CD4-positive, alpha-beta T cell (primary cell): ENCODE measurements around the gene LHFPL3. TPM values are rescaled to one million over a fixed set of nuclear protein-coding genes. Genes with fewer than 3 reads are reported as not detected.

ENCODE experiments used
- ATAC-seq: fragments of 200-7000 bp; cut with Tn5 transposase; one replicate; pipeline ENCODE4 v1.10.0; 2022; ENCODE audit warnings: mild to moderate bottlenecking; ENCODE audit not compliant: poor library complexity
- CTCF ChIA-PET: fragments of 350-600 bp; sonication (Branson Sonifier 250); formaldehyde crosslinking; loops from one replicate; lab custom pipeline; 2021; ENCODE audit warnings: antibody characterized with exemption, inconsistent platforms; lab: Charles Lee
- POLR2A ChIA-PET: fragments of 350-600 bp; sonication (Branson Sonifier 250); formaldehyde crosslinking; loops from one replicate; lab custom pipeline; 2021; ENCODE audit warnings: antibody characterized with exemption, inconsistent platforms; lab: Charles Lee
- DNase-seq, 14 experiments: peaks; one replicate each; pipeline ENCODE4 v3.0.0-alpha.2; 2013 to 2020; ENCODE audit warnings: mixed read lengths in 2 of 14
- H3K27ac ChIP-seq, 2 donors: one replicate each; pipeline versions ENCODE4 v1.5.1 to v1.7.0; 2013; ENCODE audit warnings: low read length in 2 of 2, low read depth in 1 of 2, mild to moderate bottlenecking in 1 of 2
- H3K27me3 ChIP-seq, 2 experiments: 1 replicate in 1 of 2; 2 replicates in 1 of 2; pipeline versions ENCODE4 v1.6.1 to v1.7.0; 2013; ENCODE audit warnings: low read length in 2 of 2, control low read depth in 1 of 2, mild to moderate bottlenecking in 1 of 2, moderate library complexity in 1 of 2; ENCODE audit not compliant: insufficient read depth in 2 of 2, control insufficient read depth in 1 of 2
- H3K36me3 ChIP-seq: one replicate; pipeline ENCODE4 v1.6.1; 2013; ENCODE audit warnings: low read length, control low read depth; ENCODE audit not compliant: insufficient read depth
- H3K4me1 ChIP-seq: one replicate; pipeline ENCODE4 v1.6.1; 2013; ENCODE audit warnings: low read length, control low read depth; ENCODE audit not compliant: insufficient read depth
- H3K4me3 ChIP-seq: one replicate; pipeline ENCODE4 v1.5.1; 2013; ENCODE audit warnings: mild to moderate bottlenecking, low read length, moderate library complexity
- H3K9me3 ChIP-seq, 2 experiments: 1 replicate in 1 of 2; 2 replicates in 1 of 2; pipeline versions ENCODE4 v1.6.1 to v1.7.0; 2013; ENCODE audit warnings: low read length in 2 of 2, mild to moderate bottlenecking in 2 of 2, control low read depth in 1 of 2, moderate library complexity in 1 of 2; ENCODE audit not compliant: control insufficient read depth in 1 of 2, insufficient read depth in 1 of 2
- H3K27ac Mint-ChIP-seq: one replicate; pipeline ENCODE4 v1.8.0; 2020; ENCODE audit warnings: mixed read lengths
- H3K27me3 Mint-ChIP-seq: one replicate; pipeline ENCODE4 v1.8.0; 2021; ENCODE audit warnings: mixed read lengths
- H3K36me3 Mint-ChIP-seq: one replicate; pipeline ENCODE4 v1.8.0; 2021; ENCODE audit warnings: low read depth, mixed read lengths
- H3K4me1 Mint-ChIP-seq: one replicate; pipeline ENCODE4 v1.8.0; 2021; ENCODE audit warnings: low read depth, mixed read lengths
- H3K4me3 Mint-ChIP-seq: one replicate; pipeline ENCODE4 v1.8.0; 2020; ENCODE audit warnings: mild to moderate bottlenecking, mixed read lengths
- H3K9me3 Mint-ChIP-seq: one replicate; pipeline ENCODE4 v1.8.0; 2020; ENCODE audit warnings: mixed read lengths
- intact Hi-C, 2 experiments: fragments of 100-400 bp; cut with DNase I in 1 of 2; cut with micrococcal nuclease in 1 of 2; formaldehyde crosslinking; loops; one replicate each; pipeline versions ENCODE4 v1.15.1 to v1.9.0; 2023 to 2025; cut with DNase I, micrococcal nuclease
- total RNA-seq, 174 experiments: library from RNA in 2 of 174; stranded (reverse) in 2 of 174; gene quantifications; one replicate each; pipeline ENCODE4 v1.2.3 and lab custom pipeline; 2021 to 2026
- TF ChIP-seq, protein P1 (sequence below): fragments of 200-600 bp; IDR thresholded peaks from one replicate; pipeline ENCODE4 v1.8.0; 2022; ENCODE audit warnings: antibody characterized with exemption, mild to moderate bottlenecking

The LHFPL3 gene
- total RNA-seq, 2 experiments from 2014 or later = not detected

DNA sequence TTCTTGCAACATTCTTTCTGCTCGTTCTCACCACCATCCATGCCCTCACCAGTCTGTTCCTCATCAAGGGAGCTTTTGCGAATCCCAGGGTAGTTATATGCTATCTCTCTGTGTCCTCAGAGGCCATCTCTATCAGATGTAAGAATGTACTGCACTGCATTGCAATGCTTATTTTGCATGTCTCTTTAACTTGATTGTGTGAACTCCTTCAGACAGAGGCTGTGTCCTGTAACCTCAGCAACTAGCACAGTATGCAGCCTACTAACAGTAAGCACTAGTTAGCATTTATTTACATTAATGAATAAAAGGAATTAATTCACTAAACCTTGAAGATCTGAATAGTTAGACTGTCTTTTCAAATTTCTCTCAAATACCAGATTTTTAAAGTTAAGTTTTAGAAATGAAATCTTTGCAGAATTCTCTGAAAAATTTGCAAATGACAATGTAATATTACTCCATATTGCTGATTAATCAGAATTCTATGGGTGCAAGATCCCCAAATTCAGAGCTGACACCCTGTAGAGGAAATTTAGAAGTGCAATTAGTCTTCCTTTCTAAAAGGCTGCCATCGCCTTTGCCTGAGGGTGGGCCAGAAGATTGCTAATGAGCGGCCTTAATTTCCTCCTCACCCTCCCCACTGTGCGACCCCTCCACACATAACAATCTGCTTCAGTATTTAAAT lies 10.3 kb upstream of the LHFPL3 start:
- Mint-ChIP-seq H3K4me1 (no peaks in the 10 kb centered on the region), H3K4me3 (no peak overlapping the region), H3K27me3 (no peaks in the 10 kb centered on the region), H3K9me3 (peaks cover 10% of the 10 kb centered on the region), H3K36me3 (no peaks in the 10 kb centered on the region), H3K27ac (no peak overlapping the region)
- no peak overlapping the region for H3K4me3 ChIP-seq
- H3K36me3 ChIP-seq = no peaks in the 10 kb centered on the region
- intact Hi-C loops = no loop called here
- no peaks in the 10 kb centered on the region for H3K4me1 ChIP-seq
- ATAC-seq (no peak), DNase-seq (no peak)
- CTCF ChIA-PET = no interaction called here
- POLR2A ChIA-PET = no interaction called here
- H3K27ac ChIP-seq = no peak overlapping the region
- no peaks in the 10 kb centered on the region for H3K27me3 ChIP-seq
- peaks cover 3 to 12% of the 10 kb centered on the region in 2 experiments for H3K9me3 ChIP-seq
- TF ChIP-seq, protein P1, sequence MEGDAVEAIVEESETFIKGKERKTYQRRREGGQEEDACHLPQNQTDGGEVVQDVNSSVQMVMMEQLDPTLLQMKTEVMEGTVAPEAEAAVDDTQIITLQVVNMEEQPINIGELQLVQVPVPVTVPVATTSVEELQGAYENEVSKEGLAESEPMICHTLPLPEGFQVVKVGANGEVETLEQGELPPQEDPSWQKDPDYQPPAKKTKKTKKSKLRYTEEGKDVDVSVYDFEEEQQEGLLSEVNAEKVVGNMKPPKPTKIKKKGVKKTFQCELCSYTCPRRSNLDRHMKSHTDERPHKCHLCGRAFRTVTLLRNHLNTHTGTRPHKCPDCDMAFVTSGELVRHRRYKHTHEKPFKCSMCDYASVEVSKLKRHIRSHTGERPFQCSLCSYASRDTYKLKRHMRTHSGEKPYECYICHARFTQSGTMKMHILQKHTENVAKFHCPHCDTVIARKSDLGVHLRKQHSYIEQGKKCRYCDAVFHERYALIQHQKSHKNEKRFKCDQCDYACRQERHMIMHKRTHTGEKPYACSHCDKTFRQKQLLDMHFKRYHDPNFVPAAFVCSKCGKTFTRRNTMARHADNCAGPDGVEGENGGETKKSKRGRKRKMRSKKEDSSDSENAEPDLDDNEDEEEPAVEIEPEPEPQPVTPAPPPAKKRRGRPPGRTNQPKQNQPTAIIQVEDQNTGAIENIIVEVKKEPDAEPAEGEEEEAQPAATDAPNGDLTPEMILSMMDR = no peak

DNA sequence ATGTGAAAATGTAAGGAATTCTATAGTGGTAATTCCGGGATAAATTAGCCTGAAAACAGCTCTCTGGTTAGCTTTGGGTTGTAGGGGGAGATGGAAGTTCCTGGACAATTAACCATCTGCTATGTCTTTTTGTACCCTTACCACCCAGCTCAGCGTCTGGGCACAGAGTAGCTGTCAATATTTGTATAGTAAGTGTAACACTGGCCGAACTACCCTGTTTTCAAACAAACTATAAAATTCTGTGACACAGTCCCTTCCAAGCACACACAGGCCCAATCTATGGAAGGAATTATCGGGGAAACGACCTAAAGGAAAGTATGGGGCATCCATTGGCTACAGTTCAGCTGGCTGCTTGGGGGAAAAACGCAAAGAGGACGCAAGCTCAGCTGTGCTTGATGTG lies 869 bp upstream of the LHFPL3 start:
- no peak overlapping the region for H3K27ac Mint-ChIP-seq
- Histone ChIP-seq H3K36me3 (no peaks in the 10 kb centered on the region), H3K27ac (no peak overlapping the region), H3K9me3 (peaks cover 0 to 10% of the 10 kb centered on the region in 2 experiments), H3K27me3 (peaks cover 21 to 53% of the 10 kb centered on the region in 2 experiments), H3K4me3 (no peak overlapping the region), H3K4me1 (peaks cover 8% of the 10 kb centered on the region)
- intact Hi-C loops = no loop called here
- H3K9me3 Mint-ChIP-seq = no peaks in the 10 kb centered on the region
- ChIA-PET CTCF (no interaction called here), POLR2A (no interaction called here)
- TF ChIP-seq, protein P1 = no peak
- H3K4me1 Mint-ChIP-seq = peaks cover 12% of the 10 kb centered on the region
- peaks cover 57% of the 10 kb centered on the region for H3K27me3 Mint-ChIP-seq
- H3K36me3 Mint-ChIP-seq = no peaks in the 10 kb centered on the region
- H3K4me3 Mint-ChIP-seq = no peak overlapping the region
- DNase-seq = no peak
- ATAC-seq = no peak

DNA sequence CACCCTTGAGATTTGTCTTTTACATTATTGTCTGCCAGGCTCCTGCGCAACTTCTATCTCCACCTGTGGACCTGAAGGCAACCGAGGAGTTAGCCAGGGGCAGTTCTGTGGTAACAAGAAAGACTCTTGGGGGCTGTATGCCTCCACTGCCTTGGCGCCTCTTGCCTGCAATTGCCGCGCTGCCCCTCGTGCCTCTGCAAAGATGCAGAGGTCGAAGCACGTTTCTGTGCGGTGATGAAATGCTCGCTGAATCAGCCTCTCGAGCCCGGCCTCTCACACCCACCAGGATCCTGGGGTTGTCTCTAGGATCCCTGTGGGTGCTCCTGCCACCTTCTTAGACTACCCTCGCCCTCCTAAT lies 486 bp upstream of the LHFPL3 start:
- DNase-seq = no peak

More for the DNA sequence above, 486 bp upstream of the LHFPL3 start:
- Histone ChIP-seq H3K4me1 (peaks cover 8% of the 10 kb centered on the region), H3K27me3 (peaks cover 21 to 53% of the 10 kb centered on the region in 2 experiments), H3K36me3 (no peaks in the 10 kb centered on the region), H3K27ac (no peak overlapping the region), H3K4me3 (no peak overlapping the region), H3K9me3 (peaks cover 0 to 8% of the 10 kb centered on the region in 2 experiments)
- Mint-ChIP-seq H3K4me3 (no peak overlapping the region), H3K27ac (no peak overlapping the region), H3K4me1 (peaks cover 12% of the 10 kb centered on the region), H3K9me3 (no peaks in the 10 kb centered on the region), H3K36me3 (no peaks in the 10 kb centered on the region), H3K27me3 (peaks cover 61% of the 10 kb centered on the region)
- no peak for ATAC-seq
- POLR2A ChIA-PET = no interaction called here
- CTCF ChIA-PET = no interaction called here
- intact Hi-C loops = no loop called here
- TF ChIP-seq, protein P1 = no peak
